ENCODE results near the gene RPS8. TPM values are rescaled to one million over a fixed set of nuclear protein-coding genes. Genes with fewer than 3 reads are reported as not detected.
"Not testable (repeated sequence)": the region's sequence is repeated elsewhere in the genome, so short reads cannot be mapped to it uniquely, and the experiment has no call there.

Gene RPS8
- total and polyA plus RNA-seq, 4 donors = 1,445 to 3,558 (median 1,692) TPM

DNA sequence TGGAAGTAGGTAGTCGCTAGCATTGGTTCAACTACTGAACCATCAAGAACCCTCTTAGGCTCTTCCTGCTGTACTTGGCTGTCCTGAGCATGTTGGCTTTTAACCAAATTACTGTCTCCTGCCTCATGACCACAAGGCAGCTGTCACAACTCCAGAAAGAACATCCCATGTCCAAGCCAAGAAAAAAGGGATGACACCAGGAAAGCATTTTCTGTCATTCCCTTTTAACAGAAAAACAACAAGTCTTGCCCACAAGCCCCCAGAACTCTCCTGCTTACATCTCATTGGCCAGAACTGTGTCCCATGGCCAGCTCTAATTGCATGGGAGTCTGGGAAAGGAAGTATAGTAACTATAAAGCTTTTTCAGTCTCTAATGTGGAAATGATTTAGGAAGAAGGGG, 42.0 kb upstream of the RPS8 start:
- H3K4me1 ChIP-seq (ENCODE audit: control insufficient read depth in 5 of 5, insufficient read depth in 5 of 5, low read length in 5 of 5) = peaks cover 0 to 7% (median 0%) of the 10 kb centered on the region in 5 donors
- ATAC-seq (ENCODE audit: insufficient read depth, low FRiP score) (no peak), DNase-seq (peak; percentile 36 to 79 (median 63))
- 38 to 44% methylated on average over 1 of the region's 1 CpG for WGBS, 2 donors
- H3K4me3 ChIP-seq = no peak overlapping the region
- no peaks in the 10 kb centered on the region for H3K9me3 ChIP-seq (ENCODE audit: control insufficient read depth in 4 of 4, insufficient read depth in 3 of 4, low read length in 3 of 4)
- no peak overlapping the region for H3K9ac ChIP-seq (ENCODE audit: insufficient read depth in 1 of 2, low read length in 2 of 2)
- TF ChIP-seq, protein P1, sequence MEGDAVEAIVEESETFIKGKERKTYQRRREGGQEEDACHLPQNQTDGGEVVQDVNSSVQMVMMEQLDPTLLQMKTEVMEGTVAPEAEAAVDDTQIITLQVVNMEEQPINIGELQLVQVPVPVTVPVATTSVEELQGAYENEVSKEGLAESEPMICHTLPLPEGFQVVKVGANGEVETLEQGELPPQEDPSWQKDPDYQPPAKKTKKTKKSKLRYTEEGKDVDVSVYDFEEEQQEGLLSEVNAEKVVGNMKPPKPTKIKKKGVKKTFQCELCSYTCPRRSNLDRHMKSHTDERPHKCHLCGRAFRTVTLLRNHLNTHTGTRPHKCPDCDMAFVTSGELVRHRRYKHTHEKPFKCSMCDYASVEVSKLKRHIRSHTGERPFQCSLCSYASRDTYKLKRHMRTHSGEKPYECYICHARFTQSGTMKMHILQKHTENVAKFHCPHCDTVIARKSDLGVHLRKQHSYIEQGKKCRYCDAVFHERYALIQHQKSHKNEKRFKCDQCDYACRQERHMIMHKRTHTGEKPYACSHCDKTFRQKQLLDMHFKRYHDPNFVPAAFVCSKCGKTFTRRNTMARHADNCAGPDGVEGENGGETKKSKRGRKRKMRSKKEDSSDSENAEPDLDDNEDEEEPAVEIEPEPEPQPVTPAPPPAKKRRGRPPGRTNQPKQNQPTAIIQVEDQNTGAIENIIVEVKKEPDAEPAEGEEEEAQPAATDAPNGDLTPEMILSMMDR (IDR thresholded peaks at IDR 0.05; ENCODE audit: control extremely low read depth, extremely low read depth) = no peak
- H3K27me3 ChIP-seq (ENCODE audit: control insufficient read depth in 3 of 3, insufficient read depth in 3 of 3, low read length in 2 of 3) = no peaks in the 10 kb centered on the region
- H3K36me3 ChIP-seq (ENCODE audit: control insufficient read depth in 4 of 4, insufficient read depth in 4 of 4, low read length in 4 of 4) = no peaks in the 10 kb centered on the region
- no peak overlapping the region for H3K27ac ChIP-seq (ENCODE audit: low read depth in 1 of 2, low read length in 1 of 2)

DNA sequence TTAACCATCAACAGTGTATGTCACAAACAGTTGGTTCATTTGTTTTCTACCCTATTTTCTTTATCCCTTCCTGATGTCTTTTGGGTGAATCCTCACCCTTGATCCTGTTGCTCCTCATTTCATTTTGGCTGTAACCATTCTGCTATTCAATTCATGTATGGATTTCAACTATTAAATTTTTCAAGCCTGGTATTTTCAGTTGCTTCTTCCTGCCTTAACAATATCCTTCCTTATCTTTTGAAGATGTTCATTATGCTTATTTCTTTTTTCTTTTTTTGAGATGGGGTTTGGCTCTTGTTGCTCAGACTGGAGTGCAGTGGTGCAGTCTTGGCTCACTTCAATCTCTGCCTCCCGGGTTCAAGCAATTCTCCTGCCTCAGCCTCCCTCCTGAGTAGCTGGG, 41.6 kb upstream of the RPS8 start:
- no peak overlapping the region for H3K27ac ChIP-seq (ENCODE audit: low read depth in 1 of 2, low read length in 1 of 2)
- no peak for DNase-seq
- no peaks in the 10 kb centered on the region for H3K36me3 ChIP-seq (ENCODE audit: control insufficient read depth in 4 of 4, insufficient read depth in 4 of 4, low read length in 4 of 4)
- no peak overlapping the region for H3K4me3 ChIP-seq
- TF ChIP-seq, protein P1 (IDR thresholded peaks at IDR 0.05; ENCODE audit: control extremely low read depth, extremely low read depth) = no peak
- no peak overlapping the region for H3K9ac ChIP-seq (ENCODE audit: insufficient read depth in 1 of 2, low read length in 2 of 2)
- WGBS, 2 donors = 81 to 83% methylated on average over 1 of the region's 1 CpG
- no peak for ATAC-seq (ENCODE audit: insufficient read depth, low FRiP score)
- H3K4me1 ChIP-seq (ENCODE audit: control insufficient read depth in 5 of 5, insufficient read depth in 5 of 5, low read length in 5 of 5) = peaks cover 0 to 7% (median 0%) of the 10 kb centered on the region in 5 donors
- H3K27me3 ChIP-seq (ENCODE audit: control insufficient read depth in 3 of 3, insufficient read depth in 3 of 3, low read length in 2 of 3) = no peaks in the 10 kb centered on the region
- H3K9me3 ChIP-seq (ENCODE audit: control insufficient read depth in 4 of 4, insufficient read depth in 3 of 4, low read length in 3 of 4) = no peaks in the 10 kb centered on the region

DNA sequence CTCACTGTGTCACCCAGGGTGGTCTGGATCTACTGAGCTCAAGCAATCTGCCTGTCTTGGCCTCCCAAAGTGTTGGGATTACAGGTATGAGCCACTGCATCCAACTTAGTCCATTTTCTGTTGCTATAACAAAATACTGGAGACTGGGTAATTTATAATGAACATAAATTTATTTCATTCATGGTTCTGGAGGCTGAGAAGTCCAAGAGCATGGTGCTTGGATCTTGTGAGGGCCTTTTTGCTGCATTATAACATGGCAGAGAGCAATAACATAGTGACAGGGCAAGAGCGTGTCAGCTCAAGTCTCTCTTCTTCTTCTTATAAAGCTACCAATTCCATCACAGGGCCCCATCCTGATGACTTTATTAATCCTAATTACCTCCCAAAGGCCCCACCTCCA, 39.3 kb upstream of the RPS8 start:
- no peak overlapping the region for H3K27ac ChIP-seq (ENCODE audit: low read depth in 1 of 2, low read length in 1 of 2)
- no peaks in the 10 kb centered on the region for H3K27me3 ChIP-seq (ENCODE audit: control insufficient read depth in 3 of 3, insufficient read depth in 3 of 3, low read length in 2 of 3)
- peaks cover 3 to 12% (median 4%) of the 10 kb centered on the region in 5 donors for H3K4me1 ChIP-seq (ENCODE audit: control insufficient read depth in 5 of 5, insufficient read depth in 5 of 5, low read length in 5 of 5)
- H3K9me3 ChIP-seq (ENCODE audit: control insufficient read depth in 4 of 4, insufficient read depth in 3 of 4, low read length in 3 of 4) = no peaks in the 10 kb centered on the region
- DNase-seq (no peak), ATAC-seq (ENCODE audit: insufficient read depth, low FRiP score) (no peak)
- TF ChIP-seq, protein P1 (IDR thresholded peaks at IDR 0.05; ENCODE audit: control extremely low read depth, extremely low read depth) = no peak
- WGBS, 2 donors = 98 to 100% methylated on average over 1 of the region's 1 CpG
- no peak overlapping the region for H3K4me3 ChIP-seq
- H3K36me3 ChIP-seq (ENCODE audit: control insufficient read depth in 4 of 4, insufficient read depth in 4 of 4, low read length in 4 of 4) = no peaks in the 10 kb centered on the region
- H3K9ac ChIP-seq (ENCODE audit: insufficient read depth in 1 of 2, low read length in 2 of 2) = no peak overlapping the region

DNA sequence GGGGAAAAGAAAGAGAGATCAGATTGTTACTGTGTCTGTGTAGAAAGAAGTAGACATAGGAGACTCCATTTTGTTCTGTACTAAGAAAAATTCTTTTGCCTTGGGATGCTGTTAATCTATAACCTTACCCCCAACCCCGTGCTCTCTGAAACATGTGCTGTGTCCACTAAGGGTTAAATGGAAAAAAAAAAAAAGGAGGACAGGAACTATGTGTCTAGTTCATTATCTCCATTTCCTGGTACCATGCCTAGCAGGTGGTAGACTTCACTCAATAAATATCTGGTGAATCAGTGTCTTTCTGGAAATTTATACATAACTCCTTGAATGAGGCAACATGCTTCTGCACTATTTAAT, 36.4 kb upstream of the RPS8 start:
- H3K9me3 ChIP-seq (ENCODE audit: control insufficient read depth in 4 of 4, insufficient read depth in 3 of 4, low read length in 3 of 4); H3K4me3 ChIP-seq; H3K27me3 ChIP-seq (ENCODE audit: control insufficient read depth in 3 of 3, insufficient read depth in 3 of 3, low read length in 2 of 3); DNase-seq; ATAC-seq (ENCODE audit: insufficient read depth, low FRiP score); H3K36me3 ChIP-seq (ENCODE audit: control insufficient read depth in 4 of 4, insufficient read depth in 4 of 4, low read length in 4 of 4): not testable (repeated sequence)
- WGBS, 2 donors = 56 to 83% methylated on average over 1 of the region's 1 CpG
- H3K27ac ChIP-seq (ENCODE audit: low read depth in 1 of 2, low read length in 1 of 2) = peak overlapping the region in 1 of 2 donors; percentile 87
- H3K4me1 ChIP-seq (ENCODE audit: control insufficient read depth in 5 of 5, insufficient read depth in 5 of 5, low read length in 5 of 5) = peaks cover 3 to 17% (median 4%) of the 10 kb centered on the region in 5 donors
- H3K9ac ChIP-seq (ENCODE audit: insufficient read depth in 1 of 2, low read length in 2 of 2) = peak overlapping the region in 1 of 2 donors; percentile 92

Measured in lung (tissue), 12 donors.